Endothelial cell of umbilical vein (primary cell): ENCODE results near the gene MESD. TPM values are rescaled to one million over a fixed set of nuclear protein-coding genes. Genes with fewer than 3 reads are reported as not detected.

Experiments used
- BruUV-seq: library from RNA; stranded (reverse); fragments of 400-500 nt; replicated peaks from 2 replicates; lab custom pipeline; 2021; lab: Mats Ljungman, UMichigan
- CTCF ChIA-PET: fragments of 300-600, 350-600 bp; sonication (Branson Sonifier 250); formaldehyde crosslinking; loops from one replicate; lab custom pipeline; 2021; ENCODE audit warnings: antibody characterized with exemption, inconsistent platforms; lab: Charles Lee
- POLR2A ChIA-PET: fragments of 300-600, 350-600 bp; sonication (Branson Sonifier 250); formaldehyde crosslinking; loops from one replicate; lab custom pipeline; 2021; ENCODE audit warnings: antibody characterized with exemption, inconsistent platforms; lab: Charles Lee
- DNase-seq: peaks from one replicate; pipeline ENCODE4 v3.0.0-alpha.2; 2011; ENCODE audit warnings: low read depth, low spot score
- FAIRE-seq: peaks from 2 replicates; lab custom pipeline; 2011; peaks lifted over from hg19 to GRCh38; lab: Jason Lieb, UNC
- H2AFZ ChIP-seq: 2 replicates; pipeline ENCODE4 v1.6.0; 2012; ENCODE audit warnings: low read depth, low read length, control low read depth, inconsistent platforms
- H3K27ac ChIP-seq: 2 replicates; pipeline ENCODE4 v1.5.1; 2011; ENCODE audit warnings: low read depth, mild to moderate bottlenecking, control low read depth, low read length, moderate library complexity; ENCODE audit not compliant: insufficient read depth
- H3K27me3 ChIP-seq, 2 experiments: 2 replicates each; pipeline versions ENCODE4 v1.6.0 to v1.6.1; 2011; ENCODE audit warnings: low read length in 2 of 2, mixed read lengths in 1 of 2; ENCODE audit not compliant: control insufficient read depth in 2 of 2, insufficient read depth in 2 of 2
- H3K36me3 ChIP-seq, 2 experiments: 2 replicates in 1 of 2; 3 replicates in 1 of 2; pipeline ENCODE4 v1.5.1; 2011; ENCODE audit warnings: low read length in 2 of 2, mild to moderate bottlenecking in 1 of 2, moderate library complexity in 1 of 2; ENCODE audit not compliant: control insufficient read depth in 2 of 2, insufficient read depth in 2 of 2; ENCODE audit errors: extremely low read depth in 1 of 2
- H3K4me1 ChIP-seq: 3 replicates; pipeline ENCODE4 v1.5.1; 2011; ENCODE audit warnings: mild to moderate bottlenecking, low read length; ENCODE audit not compliant: control insufficient read depth, insufficient read depth; ENCODE audit errors: extremely low read depth
- H3K4me2 ChIP-seq: 2 replicates; pipeline ENCODE4 v1.6.1; 2011; ENCODE audit warnings: low read length, control low read depth, mixed read lengths; ENCODE audit not compliant: insufficient read depth
- H3K4me3 ChIP-seq, 3 experiments: fragments of 200-600 bp in 1 of 3; sonication (generic), shearing (Covaris generic) in 1 of 3; replicated peaks in 1 of 3; 2 replicates each; pipeline ENCODE4 v1.5.1; 2011 to 2016; ENCODE audit warnings: control low read depth in 3 of 3, low read length in 3 of 3, mild to moderate bottlenecking in 2 of 3, inconsistent platforms in 1 of 3, low read depth in 1 of 3, moderate library complexity in 1 of 3; ENCODE audit not compliant: insufficient read depth in 1 of 3
- H3K79me2 ChIP-seq: 2 replicates; pipeline ENCODE4 v1.6.0; 2012; ENCODE audit warnings: low read length, inconsistent platforms; ENCODE audit not compliant: control insufficient read depth, insufficient read depth
- H3K9ac ChIP-seq: replicated peaks from 2 replicates; pipeline ENCODE3; 2011; ENCODE audit warnings: low read length, control low read depth; ENCODE audit not compliant: insufficient read depth; ENCODE audit errors: extremely low read depth
- H3K9me1 ChIP-seq: replicated peaks from 3 replicates; pipeline ENCODE4 v1.6.0; 2011; ENCODE audit warnings: mild to moderate bottlenecking, low read length; ENCODE audit not compliant: control insufficient read depth, insufficient read depth; ENCODE audit errors: extremely low read depth
- H3K9me3 ChIP-seq: replicated peaks from 2 replicates; pipeline ENCODE4 v1.5.1; 2012; ENCODE audit warnings: low read length, inconsistent platforms; ENCODE audit not compliant: control insufficient read depth, insufficient read depth
- H4K20me1 ChIP-seq: replicated peaks from 2 replicates; pipeline ENCODE3; 2011; ENCODE audit warnings: mild to moderate bottlenecking, low read length; ENCODE audit not compliant: control insufficient read depth, insufficient read depth; ENCODE audit errors: extremely low read depth
- EZH2 ChIP-seq: IDR thresholded peaks from 2 replicates; pipeline ENCODE4 v1.6.1; 2012; ENCODE audit warnings: borderline replicate concordance, low read depth, mild to moderate bottlenecking, moderate library complexity, low read length, inconsistent platforms; ENCODE audit not compliant: severe bottlenecking
- FOS ChIP-seq: IDR thresholded peaks from 2 replicates; pipeline ENCODE4 v1.6.1; 2011; ENCODE audit warnings: mild to moderate bottlenecking, low read length, moderate library complexity, borderline replicate concordance; ENCODE audit not compliant: insufficient read depth
- GATA2 ChIP-seq: IDR thresholded peaks from 2 replicates; pipeline ENCODE4 v1.7.0; 2011; ENCODE audit warnings: low read depth, mild to moderate bottlenecking, moderate library complexity, mixed read lengths, low read length; ENCODE audit not compliant: insufficient read length, insufficient read depth
- JUN ChIP-seq: IDR thresholded peaks from 2 replicates; pipeline ENCODE4 v1.6.1; 2011; ENCODE audit warnings: borderline replicate concordance, low read depth; ENCODE audit not compliant: insufficient read length, insufficient read depth
- MAX ChIP-seq: IDR thresholded peaks from 2 replicates; pipeline ENCODE4 v1.6.1; 2011; ENCODE audit not compliant: insufficient read depth, insufficient read length
- MYC ChIP-seq: IDR thresholded peaks from one replicate; pipeline ENCODE4 v1.6.1; 2011; ENCODE audit warnings: mild to moderate bottlenecking, low read depth, low read length
- POLR2A ChIP-seq: IDR thresholded peaks from 2 replicates; pipeline ENCODE4 v1.6.1; 2012; ENCODE audit warnings: low read depth, mild to moderate bottlenecking, control low read depth, low read length
- POLR2AphosphoS5 ChIP-seq: IDR thresholded peaks from 2 replicates; pipeline ENCODE4 v1.6.1; 2012; ENCODE audit warnings: low read depth, mild to moderate bottlenecking, control low read depth, low read length, moderate library complexity; ENCODE audit not compliant: insufficient read depth
- dilution Hi-C: fragments of 300-500 bp; cut with MboI; formaldehyde crosslinking; loops from one replicate; pipeline ENCODE4 v1.15.0; 2019; ENCODE audit warnings: low sequenced_read_pairs; ENCODE audit not compliant: extremely low pct_ligation_motif_present
- intact Hi-C: fragments of 100-400 bp; cut with micrococcal nuclease; formaldehyde crosslinking; loops from one replicate; pipeline ENCODE4 v1.10.0; 2022
- polyA plus RNA-seq, 4 experiments: library from polyadenylated mRNA; depleted of rRNA in 3 of 4; stranded (reverse) in 3 of 4; unstranded in 1 of 4; fragments of >200 nt; gene quantifications; 2 replicates each; pipeline versions ENCODE4 v1.2.1 to v1.2.3, GENCODE V29; 2011 to 2012; ENCODE audit warnings: missing spikeins in 1 of 4
- total RNA-seq: library from RNA; stranded (reverse); gene quantifications from 2 replicates; pipeline ENCODE4 v1.2.3, GENCODE V29; 2021
- TF ChIP-seq, protein P1 (sequence below), 2 donors: IDR thresholded peaks; 1 replicate in 1 of 2; 2 replicates in 1 of 2; pipeline ENCODE4 v1.5.1; 2011; ENCODE audit warnings: low read length in 2 of 2, mild to moderate bottlenecking in 2 of 2, moderate library complexity in 2 of 2, control low read depth in 1 of 2, inconsistent platforms in 1 of 2, low read depth in 1 of 2; ENCODE audit not compliant: insufficient read depth in 1 of 2; ENCODE audit errors: extremely low read depth in 1 of 2

The MESD gene
- total and polyA plus RNA-seq, 2 donors (not counting 3 experiments of a cell fraction or from before 2014, with no cell fraction given): 12.8 to 30.5 TPM

- FAIRE-seq (no peak), DNase-seq (no peak)
- Histone ChIP-seq H4K20me1 (no peaks in the 10 kb centered on the region), H3K9me1 (no peaks in the 10 kb centered on the region), H3K79me2 (no peaks in the 10 kb centered on the region), H3K9ac (no peak overlapping the region), H3K9me3 (no peaks in the 10 kb centered on the region), H3K4me1 (peaks cover 18% of the 10 kb centered on the region), H2AFZ (no peak overlapping the region), H3K36me3 (no peaks in the 10 kb centered on the region), H3K4me3 (no peak overlapping the region), H3K27me3 (no peaks in the 10 kb centered on the region), H3K27ac (no peak overlapping the region), H3K4me2 (no peak overlapping the region)
- BruUV-seq: no TSS peak
- intact Hi-C loops: loop anchor here (10.0 kb wide), 1 partner anchor 1048 kb away; no protein-coding TSS in a partner anchor
- ChIA-PET POLR2A (no interaction called here), CTCF (no interaction called here)
- TF ChIP-seq FOS (no peak), JUN (no peak), POLR2A (no peak), MYC (no peak), EZH2 (no peak), POLR2AphosphoS5 (no peak), MAX (no peak), GATA2 (no peak)
- TF ChIP-seq, protein P1, sequence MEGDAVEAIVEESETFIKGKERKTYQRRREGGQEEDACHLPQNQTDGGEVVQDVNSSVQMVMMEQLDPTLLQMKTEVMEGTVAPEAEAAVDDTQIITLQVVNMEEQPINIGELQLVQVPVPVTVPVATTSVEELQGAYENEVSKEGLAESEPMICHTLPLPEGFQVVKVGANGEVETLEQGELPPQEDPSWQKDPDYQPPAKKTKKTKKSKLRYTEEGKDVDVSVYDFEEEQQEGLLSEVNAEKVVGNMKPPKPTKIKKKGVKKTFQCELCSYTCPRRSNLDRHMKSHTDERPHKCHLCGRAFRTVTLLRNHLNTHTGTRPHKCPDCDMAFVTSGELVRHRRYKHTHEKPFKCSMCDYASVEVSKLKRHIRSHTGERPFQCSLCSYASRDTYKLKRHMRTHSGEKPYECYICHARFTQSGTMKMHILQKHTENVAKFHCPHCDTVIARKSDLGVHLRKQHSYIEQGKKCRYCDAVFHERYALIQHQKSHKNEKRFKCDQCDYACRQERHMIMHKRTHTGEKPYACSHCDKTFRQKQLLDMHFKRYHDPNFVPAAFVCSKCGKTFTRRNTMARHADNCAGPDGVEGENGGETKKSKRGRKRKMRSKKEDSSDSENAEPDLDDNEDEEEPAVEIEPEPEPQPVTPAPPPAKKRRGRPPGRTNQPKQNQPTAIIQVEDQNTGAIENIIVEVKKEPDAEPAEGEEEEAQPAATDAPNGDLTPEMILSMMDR (IDR thresholded peaks at IDR 0.05; ENCODE audit: extremely low read depth in 1 of 2, insufficient read depth in 1 of 2, low read depth in 1 of 2, low read length in 2 of 2): no peak
- dilution Hi-C loops: no loop called here
Observed at GRCh38 chr15:80932513-80932815, 57.2 kb downstream of the MESD start.
